NOMO-1 (cell line): ENCODE results near the gene TWNK.
"Not testable (repeated sequence)": the region's sequence is repeated elsewhere in the genome, so short reads cannot be mapped to it uniquely, and the experiment has no call there.

Source experiments
- DNase-seq, 2 experiments: peaks; one replicate each; lab custom pipeline; 2025; ENCODE audit not compliant: unreplicated experiment in 2 of 2; lab: John Stamatoyannopoulos, UW

TWNK gene

GRCh38 chr10:100972115-100972903 lies 15.0 kb upstream of the TWNK start:
- DNase-seq: no peak

GRCh38 chr10:100972904-100973535 lies 14.3 kb upstream of the TWNK start:
- no peak for DNase-seq

- DNase-seq: not testable (repeated sequence)
Measured at GRCh38 chr10:100975397-100975796, 11.9 kb upstream of the TWNK start.

- DNase-seq: no peak
Measured at GRCh38 chr10:100976906-100977305, 10.4 kb upstream of the TWNK start.

- no peak for DNase-seq
Measured at GRCh38 chr10:100977436-100977835, 9.9 kb upstream of the TWNK start.

- no peak for DNase-seq
Measured at GRCh38 chr10:100978121-100978900, 9.0 kb upstream of the TWNK start.

- DNase-seq: no peak
Measured at GRCh38 chr10:100978901-100979195, 8.5 kb upstream of the TWNK start.

- no peak for DNase-seq
Measured at GRCh38 chr10:100979791-100980272, 7.5 kb upstream of the TWNK start.

GRCh38 chr10:100980311-100980710 lies 7.0 kb upstream of the TWNK start:
- no peak for DNase-seq

- no peak for DNase-seq
Measured at GRCh38 chr10:100980711-100981110, 6.6 kb upstream of the TWNK start.

GRCh38 chr10:100981178-100981772 lies 6.1 kb upstream of the TWNK start:
- no peak for DNase-seq

GRCh38 chr10:100982916-100983830 lies 4.2 kb upstream of the TWNK start:
- DNase-seq: no peak

GRCh38 chr10:100983868-100984671 lies 3.3 kb upstream of the TWNK start:
- no peak for DNase-seq

- no peak for DNase-seq
Measured at GRCh38 chr10:100984672-100985177, 2.6 kb upstream of the TWNK start.

GRCh38 chr10:100985336-100985735 lies 2.0 kb upstream of the TWNK start:
- no peak for DNase-seq

- no peak for DNase-seq
Measured at GRCh38 chr10:100986623-100986951, 756 bp upstream of the TWNK start.

GRCh38 chr10:100987685-100988049 lies 324 bp downstream of the TWNK start:
- DNase-seq: no peak

GRCh38 chr10:100988166-100988565 lies 823 bp downstream of the TWNK start:
- no peak for DNase-seq

- no peak for DNase-seq
Measured at GRCh38 chr10:100989088-100989487, 1.7 kb downstream of the TWNK start.
